HG03520 (cell line): ENCODE data around the gene WDR77.

Experiments used
- ATAC-seq: cut with Tn5 transposase; IDR thresholded peaks from one replicate; pipeline ENCODE4 v1.9.1; 2021; ENCODE audit warnings: mild to moderate bottlenecking, moderate library complexity; ENCODE audit not compliant: unreplicated experiment

The WDR77 gene

GRCh38 chr1:111470596-111470995 lies 21.5 kb upstream of the WDR77 start:
- no peak for ATAC-seq

GRCh38 chr1:111469539-111469938 lies 20.5 kb upstream of the WDR77 start:
- ATAC-seq: no peak

- no peak for ATAC-seq
These were observed 19.7 kb upstream of the WDR77 start for GRCh38 chr1:111468717-111469100.

GRCh38 chr1:111467865-111468716 lies 19.0 kb upstream of the WDR77 start:
- no peak for ATAC-seq

GRCh38 chr1:111466480-111466879 lies 17.4 kb upstream of the WDR77 start:
- no peak for ATAC-seq

GRCh38 chr1:111465754-111466153 lies 16.7 kb upstream of the WDR77 start:
- no peak for ATAC-seq

- no peak for ATAC-seq
These were observed 14.1 kb upstream of the WDR77 start for GRCh38 chr1:111463029-111463683.

- ATAC-seq: no peak
These were observed 13.4 kb upstream of the WDR77 start for GRCh38 chr1:111462370-111463028.

GRCh38 chr1:111461765-111462164 lies 12.7 kb upstream of the WDR77 start:
- ATAC-seq: no peak

- ATAC-seq: no peak
These were observed 6.6 kb upstream of the WDR77 start for GRCh38 chr1:111455642-111456031.

- no peak for ATAC-seq
These were observed 6.0 kb upstream of the WDR77 start for GRCh38 chr1:111454859-111455641.

- ATAC-seq: no peak
These were observed 4.7 kb upstream of the WDR77 start for GRCh38 chr1:111453706-111454105.

- no peak for ATAC-seq
These were observed 3.5 kb upstream of the WDR77 start for GRCh38 chr1:111452581-111452980.

GRCh38 chr1:111450185-111450584 lies 1.1 kb upstream of the WDR77 start:
- ATAC-seq: no peak

- no peak for ATAC-seq
These were observed 604 bp upstream of the WDR77 start for GRCh38 chr1:111449703-111450017.

GRCh38 chr1:111448482-111448917 lies 556 bp downstream of the WDR77 start:
- peak; percentile 6 for ATAC-seq

- no peak for ATAC-seq
These were observed 1.8 kb downstream of the WDR77 start for GRCh38 chr1:111446967-111447892.

GRCh38 chr1:111446546-111446945 lies 2.5 kb downstream of the WDR77 start:
- no peak for ATAC-seq

- ATAC-seq: no peak
These were observed 5.0 kb downstream of the WDR77 start for GRCh38 chr1:111444031-111444430.

- ATAC-seq: no peak
These were observed 6.6 kb downstream of the WDR77 start for GRCh38 chr1:111442457-111442856.
